IPS-20b (cell line): ENCODE results near the gene CYSRT1.

Source experiments
- H3K27ac ChIP-seq: one replicate; pipeline ENCODE4 v1.5.1; 2013; ENCODE audit warnings: low read length
- H3K27me3 ChIP-seq: 2 replicates; pipeline ENCODE4 v1.6.1; 2013; ENCODE audit warnings: mild to moderate bottlenecking, low read length, inconsistent platforms; ENCODE audit not compliant: insufficient read depth
- H3K36me3 ChIP-seq: 2 replicates; pipeline ENCODE4 v1.6.1; 2013; ENCODE audit warnings: low read depth, mild to moderate bottlenecking, inconsistent platforms, low read length, moderate library complexity; ENCODE audit not compliant: insufficient read depth
- H3K4me1 ChIP-seq: 2 replicates; pipeline ENCODE4 v1.6.1; 2013; ENCODE audit warnings: mild to moderate bottlenecking, control low read depth, inconsistent platforms, low read length, moderate library complexity; ENCODE audit not compliant: insufficient read depth
- H3K4me3 ChIP-seq: 2 replicates; pipeline ENCODE4 v1.5.1; 2013; ENCODE audit warnings: mild to moderate bottlenecking, low read length, inconsistent platforms
- H3K9ac ChIP-seq: 2 replicates; pipeline ENCODE4 v1.6.1; 2013; ENCODE audit warnings: low read depth, mild to moderate bottlenecking, inconsistent platforms, low read length, moderate library complexity
- H3K9me3 ChIP-seq: 2 replicates; pipeline ENCODE4 v1.6.1; 2013; ENCODE audit warnings: mild to moderate bottlenecking, low read depth, low read length, inconsistent platforms; ENCODE audit not compliant: insufficient read depth

CYSRT1 gene

GRCh38 chr9:137224830-137225694, at the start of gene CYSRT1:
TSS of gene CYSRT1 (plus strand) at chr9:137225174. CDS start at chr9:137225622, 448 bp downstream.
- no peak within 1 kb of the TSS for H3K27ac ChIP-seq
- H3K4me3 ChIP-seq = peak within 1 kb of the TSS; percentile 86
- no peaks in the 10 kb centered on the region for H3K9me3 ChIP-seq
- no peaks in the 10 kb centered on the region for H3K36me3 ChIP-seq
- H3K4me1 ChIP-seq = peaks cover 3% of the 10 kb centered on the region; the same call in 1 of the 2 replicates
- peak within 1 kb of the TSS; percentile 91 for H3K9ac ChIP-seq
- H3K27me3 ChIP-seq = peaks cover 9% of the 10 kb centered on the region

- peaks cover 9% of the 10 kb centered on the region for H3K36me3 ChIP-seq
- H3K9ac ChIP-seq = no peak overlapping the region
- no peak overlapping the region for H3K27ac ChIP-seq
- no peaks in the 10 kb centered on the region for H3K9me3 ChIP-seq
- no peaks in the 10 kb centered on the region for H3K4me1 ChIP-seq
- H3K4me3 ChIP-seq = no peak overlapping the region
- H3K27me3 ChIP-seq = peaks cover 59% of the 10 kb centered on the region
Measured at GRCh38 chr9:137175345-137175961, 49.5 kb upstream of the CYSRT1 start.

- no peaks in the 10 kb centered on the region for H3K9me3 ChIP-seq
- no peak overlapping the region for H3K27ac ChIP-seq
- H3K36me3 ChIP-seq = peaks cover 19% of the 10 kb centered on the region
- no peak overlapping the region for H3K4me3 ChIP-seq
- peaks cover 48% of the 10 kb centered on the region for H3K27me3 ChIP-seq
- no peaks in the 10 kb centered on the region for H3K4me1 ChIP-seq
- no peak overlapping the region for H3K9ac ChIP-seq
Measured at GRCh38 chr9:137176302-137177182, 48.4 kb upstream of the CYSRT1 start.

- Histone ChIP-seq H3K4me3 (no peak overlapping the region), H3K27ac (no peak overlapping the region), H3K27me3 (peaks cover 30% of the 10 kb centered on the region), H3K9ac (no peak overlapping the region), H3K4me1 (no peaks in the 10 kb centered on the region), H3K9me3 (no peaks in the 10 kb centered on the region), H3K36me3 (peaks cover 33% of the 10 kb centered on the region)
Measured at GRCh38 chr9:137178201-137178938, 46.6 kb upstream of the CYSRT1 start.

GRCh38 chr9:137178939-137179630, 45.9 kb upstream of the CYSRT1 start:
- Histone ChIP-seq H3K9me3 (no peaks in the 10 kb centered on the region), H3K36me3 (peaks cover 40% of the 10 kb centered on the region), H3K27me3 (peaks cover 22% of the 10 kb centered on the region), H3K9ac (no peak overlapping the region), H3K4me1 (no peaks in the 10 kb centered on the region), H3K27ac (no peak overlapping the region), H3K4me3 (no peak overlapping the region)

- H3K27me3 ChIP-seq = peaks cover 17% of the 10 kb centered on the region
- no peaks in the 10 kb centered on the region for H3K9me3 ChIP-seq
- H3K4me1 ChIP-seq = no peaks in the 10 kb centered on the region
- H3K4me3 ChIP-seq = no peak overlapping the region
- H3K36me3 ChIP-seq = peaks cover 44% of the 10 kb centered on the region
- no peak overlapping the region for H3K9ac ChIP-seq
- H3K27ac ChIP-seq = no peak overlapping the region
Measured at GRCh38 chr9:137179761-137180160, 45.2 kb upstream of the CYSRT1 start.

- Histone ChIP-seq H3K4me1 (no peaks in the 10 kb centered on the region), H3K27ac (no peak overlapping the region), H3K9ac (no peak overlapping the region), H3K4me3 (no peak overlapping the region), H3K27me3 (peaks cover 10% of the 10 kb centered on the region), H3K9me3 (no peaks in the 10 kb centered on the region), H3K36me3 (peaks cover 44% of the 10 kb centered on the region)
Measured at GRCh38 chr9:137180491-137180890, 44.5 kb upstream of the CYSRT1 start.

- H3K4me1 ChIP-seq = no peaks in the 10 kb centered on the region
Measured at GRCh38 chr9:137181680-137182079, 43.3 kb upstream of the CYSRT1 start.

GRCh38 chr9:137182836-137183235, 42.1 kb upstream of the CYSRT1 start:
- Histone ChIP-seq H3K4me1 (no peaks in the 10 kb centered on the region), H3K27ac (no peak overlapping the region), H3K4me3 (no peak overlapping the region), H3K27me3 (no peaks in the 10 kb centered on the region), H3K36me3 (peaks cover 49% of the 10 kb centered on the region), H3K9ac (no peak overlapping the region), H3K9me3 (no peaks in the 10 kb centered on the region)

More at GRCh38 chr9:137181680-137182079, 43.3 kb upstream of the CYSRT1 start:
- Histone ChIP-seq H3K27me3 (no peaks in the 10 kb centered on the region), H3K27ac (no peak overlapping the region), H3K9ac (no peak overlapping the region), H3K9me3 (no peaks in the 10 kb centered on the region), H3K36me3 (peaks cover 44% of the 10 kb centered on the region), H3K4me3 (no peak overlapping the region)

DNA sequence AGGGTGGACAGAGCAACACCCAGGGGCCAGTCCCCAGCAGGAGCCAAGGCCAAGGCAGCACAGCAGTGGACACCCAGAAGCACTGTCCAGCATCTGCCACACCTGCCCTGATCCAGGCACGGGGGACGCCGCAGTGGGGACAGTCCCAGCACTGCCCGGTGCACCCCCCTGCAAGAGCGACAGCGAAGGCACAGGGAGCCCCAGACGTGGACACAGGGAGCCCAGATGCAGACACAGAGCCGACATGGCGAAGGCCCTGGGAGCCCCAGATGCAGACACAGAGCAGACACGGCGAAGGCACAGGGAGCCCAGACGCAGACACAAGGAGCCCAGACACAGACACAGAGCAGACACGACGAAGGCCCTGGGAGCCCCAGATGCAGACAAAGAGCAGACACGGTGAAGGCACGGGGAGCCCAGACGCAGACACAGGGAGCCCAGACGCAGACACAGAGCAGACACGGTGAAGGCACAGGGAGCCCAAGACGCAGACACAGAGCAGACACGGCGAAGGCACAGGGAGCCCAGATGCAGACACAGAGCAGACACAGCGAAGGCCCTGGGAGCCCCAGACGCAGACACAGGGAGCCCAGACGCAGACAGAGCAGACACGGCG, 40.9 kb upstream of the CYSRT1 start:
- no peak overlapping the region for H3K27ac ChIP-seq
- H3K9me3 ChIP-seq = no peaks in the 10 kb centered on the region
- no peak overlapping the region for H3K4me3 ChIP-seq
- no peak overlapping the region for H3K9ac ChIP-seq
- no peaks in the 10 kb centered on the region for H3K4me1 ChIP-seq
- H3K27me3 ChIP-seq = no peaks in the 10 kb centered on the region
- H3K36me3 ChIP-seq = peaks cover 49% of the 10 kb centered on the region
